Measurements from ENCODE around the gene PSMD8.

- TF ChIP-seq, protein P1, sequence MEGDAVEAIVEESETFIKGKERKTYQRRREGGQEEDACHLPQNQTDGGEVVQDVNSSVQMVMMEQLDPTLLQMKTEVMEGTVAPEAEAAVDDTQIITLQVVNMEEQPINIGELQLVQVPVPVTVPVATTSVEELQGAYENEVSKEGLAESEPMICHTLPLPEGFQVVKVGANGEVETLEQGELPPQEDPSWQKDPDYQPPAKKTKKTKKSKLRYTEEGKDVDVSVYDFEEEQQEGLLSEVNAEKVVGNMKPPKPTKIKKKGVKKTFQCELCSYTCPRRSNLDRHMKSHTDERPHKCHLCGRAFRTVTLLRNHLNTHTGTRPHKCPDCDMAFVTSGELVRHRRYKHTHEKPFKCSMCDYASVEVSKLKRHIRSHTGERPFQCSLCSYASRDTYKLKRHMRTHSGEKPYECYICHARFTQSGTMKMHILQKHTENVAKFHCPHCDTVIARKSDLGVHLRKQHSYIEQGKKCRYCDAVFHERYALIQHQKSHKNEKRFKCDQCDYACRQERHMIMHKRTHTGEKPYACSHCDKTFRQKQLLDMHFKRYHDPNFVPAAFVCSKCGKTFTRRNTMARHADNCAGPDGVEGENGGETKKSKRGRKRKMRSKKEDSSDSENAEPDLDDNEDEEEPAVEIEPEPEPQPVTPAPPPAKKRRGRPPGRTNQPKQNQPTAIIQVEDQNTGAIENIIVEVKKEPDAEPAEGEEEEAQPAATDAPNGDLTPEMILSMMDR (IDR thresholded peaks at IDR 0.05; ENCODE audit: insufficient read depth, low read length, poor library complexity, severe bottlenecking), result no peak
- TF ChIP-seq EZH2phosphoT487 (conservative IDR thresholded peaks at IDR 0.05; ENCODE audit: low read length), result no peak
Observed at GRCh38 chr19:38425810-38426466, 51.6 kb downstream of the PSMD8 start, which contains the start of gene RASGRP4.

Measured in SU-DHL-6 (cell line).